ENCODE data around the gene NACC2. TPM values are rescaled to one million over a fixed set of nuclear protein-coding genes. Genes with fewer than 3 reads are reported as not detected.

The NACC2 gene
- polyA plus RNA-seq, 1 donor (not counting 4 experiments of a cell fraction or from before 2014, with no cell fraction given), result 4.6 TPM

GRCh38 chr9:136011376-136011702 is 83.8 kb downstream of the NACC2 start:
- dilution Hi-C loops (cut with MboI; ENCODE audit: extremely low pct_ligation_motif_present, low sequenced_read_pairs), result no loop called here
- FAIRE-seq, result no peak

GRCh38 chr9:136010615-136011361 is 84.3 kb downstream of the NACC2 start:
- FAIRE-seq, result no peak
- no peaks in the 10 kb centered on the region for H3K9me3 ChIP-seq (ENCODE audit: control insufficient read depth, low read depth, low read length)
- H3K4me1 ChIP-seq (ENCODE audit: control insufficient read depth, extremely low read depth, insufficient read depth, low read length), result no peaks in the 10 kb centered on the region
- no peak overlapping the region for H3K27ac ChIP-seq (ENCODE audit: control insufficient read depth, insufficient read depth, low read length)
- no peak for TF ChIP-seq EZH2 (IDR thresholded peaks at IDR 0.05; ENCODE audit: low read length)
- TF ChIP-seq, protein P1, sequence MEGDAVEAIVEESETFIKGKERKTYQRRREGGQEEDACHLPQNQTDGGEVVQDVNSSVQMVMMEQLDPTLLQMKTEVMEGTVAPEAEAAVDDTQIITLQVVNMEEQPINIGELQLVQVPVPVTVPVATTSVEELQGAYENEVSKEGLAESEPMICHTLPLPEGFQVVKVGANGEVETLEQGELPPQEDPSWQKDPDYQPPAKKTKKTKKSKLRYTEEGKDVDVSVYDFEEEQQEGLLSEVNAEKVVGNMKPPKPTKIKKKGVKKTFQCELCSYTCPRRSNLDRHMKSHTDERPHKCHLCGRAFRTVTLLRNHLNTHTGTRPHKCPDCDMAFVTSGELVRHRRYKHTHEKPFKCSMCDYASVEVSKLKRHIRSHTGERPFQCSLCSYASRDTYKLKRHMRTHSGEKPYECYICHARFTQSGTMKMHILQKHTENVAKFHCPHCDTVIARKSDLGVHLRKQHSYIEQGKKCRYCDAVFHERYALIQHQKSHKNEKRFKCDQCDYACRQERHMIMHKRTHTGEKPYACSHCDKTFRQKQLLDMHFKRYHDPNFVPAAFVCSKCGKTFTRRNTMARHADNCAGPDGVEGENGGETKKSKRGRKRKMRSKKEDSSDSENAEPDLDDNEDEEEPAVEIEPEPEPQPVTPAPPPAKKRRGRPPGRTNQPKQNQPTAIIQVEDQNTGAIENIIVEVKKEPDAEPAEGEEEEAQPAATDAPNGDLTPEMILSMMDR (optimal IDR thresholded peaks at IDR 0.05 in 1 of 3, IDR thresholded peaks at IDR 0.05 in 1 of 3, conservative IDR thresholded peaks at IDR 0.05 in 1 of 3; ENCODE audit: extremely low read depth in 1 of 3, insufficient read depth in 2 of 3, low read length in 3 of 3), result no peak
- H2AFZ ChIP-seq (ENCODE audit: control insufficient read depth, low read length), result no peak overlapping the region
- dilution Hi-C loops (cut with MboI; ENCODE audit: extremely low pct_ligation_motif_present, low sequenced_read_pairs), result no loop called here
- no peaks in the 10 kb centered on the region for H3K9me1 ChIP-seq (ENCODE audit: control insufficient read depth, extremely low read depth, insufficient read depth, low read length)
- peaks cover 13 to 23% of the 10 kb centered on the region in 2 experiments for H3K36me3 ChIP-seq (ENCODE audit: control insufficient read depth in 2 of 2, extremely low read depth in 1 of 2, insufficient read depth in 2 of 2, low read length in 2 of 2)
- peaks cover 2% of the 10 kb centered on the region for H3K79me2 ChIP-seq (ENCODE audit: control insufficient read depth, insufficient read depth, low read length)
- H3K27me3 ChIP-seq (ENCODE audit: control insufficient read depth, extremely low read depth, insufficient read depth, low read length), result no peaks in the 10 kb centered on the region
- no peak overlapping the region for H3K4me3 ChIP-seq (ENCODE audit: control insufficient read depth in 2 of 3, extremely low read depth in 1 of 3, insufficient read depth in 2 of 3, low read depth in 1 of 3, low read length in 3 of 3)
- DNase-seq (ENCODE audit: low read depth, low spot score), result no peak
- H4K20me1 ChIP-seq (ENCODE audit: control insufficient read depth, extremely low read depth, insufficient read depth, low read length), result no peaks in the 10 kb centered on the region
- H3K9ac ChIP-seq (ENCODE audit: control insufficient read depth, extremely low read depth, insufficient read depth, low read length), result no peak overlapping the region
- H3K4me2 ChIP-seq (ENCODE audit: control insufficient read depth, extremely low read depth, insufficient read depth, low read depth, low read length), result no peak overlapping the region

More at GRCh38 chr9:136011376-136011702, 83.8 kb downstream of the NACC2 start:
- H3K9me1 ChIP-seq (ENCODE audit: control insufficient read depth, extremely low read depth, insufficient read depth, low read length), result no peaks in the 10 kb centered on the region
- TF ChIP-seq, protein P1 (optimal IDR thresholded peaks at IDR 0.05 in 1 of 3, IDR thresholded peaks at IDR 0.05 in 1 of 3, conservative IDR thresholded peaks at IDR 0.05 in 1 of 3; ENCODE audit: extremely low read depth in 1 of 3, insufficient read depth in 2 of 3, low read length in 3 of 3), result no peak
- TF ChIP-seq EZH2 (IDR thresholded peaks at IDR 0.05; ENCODE audit: low read length), result no peak
- H3K4me1 ChIP-seq (ENCODE audit: control insufficient read depth, extremely low read depth, insufficient read depth, low read length), result no peaks in the 10 kb centered on the region
- H3K4me2 ChIP-seq (ENCODE audit: control insufficient read depth, extremely low read depth, insufficient read depth, low read depth, low read length), result no peak overlapping the region
- H3K9ac ChIP-seq (ENCODE audit: control insufficient read depth, extremely low read depth, insufficient read depth, low read length), result no peak overlapping the region
- H3K27ac ChIP-seq (ENCODE audit: control insufficient read depth, insufficient read depth, low read length), result no peak overlapping the region
- H3K4me3 ChIP-seq (ENCODE audit: control insufficient read depth in 2 of 3, extremely low read depth in 1 of 3, insufficient read depth in 2 of 3, low read depth in 1 of 3, low read length in 3 of 3), result no peak overlapping the region
- peaks cover 2% of the 10 kb centered on the region for H3K79me2 ChIP-seq (ENCODE audit: control insufficient read depth, insufficient read depth, low read length)
- H3K36me3 ChIP-seq (ENCODE audit: control insufficient read depth in 2 of 2, extremely low read depth in 1 of 2, insufficient read depth in 2 of 2, low read length in 2 of 2), result peaks cover 13 to 23% of the 10 kb centered on the region in 2 experiments
- no peak for DNase-seq (ENCODE audit: low read depth, low spot score)
- no peak overlapping the region for H2AFZ ChIP-seq (ENCODE audit: control insufficient read depth, low read length)
- no peaks in the 10 kb centered on the region for H4K20me1 ChIP-seq (ENCODE audit: control insufficient read depth, extremely low read depth, insufficient read depth, low read length)
- no peaks in the 10 kb centered on the region for H3K9me3 ChIP-seq (ENCODE audit: control insufficient read depth, low read depth, low read length)
- no peaks in the 10 kb centered on the region for H3K27me3 ChIP-seq (ENCODE audit: control insufficient read depth, extremely low read depth, insufficient read depth, low read length)
